Gastroesophageal sphincter (tissue), 4 donors: ENCODE results near the gene RENBP. TPM values are rescaled to one million over a fixed set of nuclear protein-coding genes. Genes with fewer than 3 reads are reported as not detected.

ENCODE experiments used
- ATAC-seq: fragments of 150-250 bp; one replicate; pipeline ENCODE4 v1.9.1; 2016; ENCODE audit warnings: mild to moderate bottlenecking, moderate library complexity
- H3K27ac ChIP-seq, 4 donors: fragments of 200-600 bp; sonication (generic) in 3 of 4; 1 replicate in 3 of 4; 2 replicates in 1 of 4; pipeline ENCODE4 v1.5.1; 2016 to 2019
- H3K27me3 ChIP-seq: fragments of 200-600 bp; sonication (generic); one replicate; pipeline ENCODE4 v1.5.1; 2019
- H3K36me3 ChIP-seq, 2 donors: fragments of 200-600 bp; sonication (generic); one replicate each; pipeline ENCODE4 v1.5.1; 2019; ENCODE audit warnings: control low read depth in 1 of 2
- H3K4me1 ChIP-seq, 3 donors: fragments of 200-600 bp; sonication (generic); 1 replicate in 2 of 3; 2 replicates in 1 of 3; pipeline ENCODE4 v1.5.1; 2016 to 2019; ENCODE audit warnings: control low read depth in 2 of 3
- H3K4me3 ChIP-seq, 2 donors: fragments of 200-600 bp; sonication (generic); one replicate each; pipeline ENCODE4 v1.5.1; 2019; ENCODE audit warnings: mild to moderate bottlenecking in 1 of 2, moderate library complexity in 1 of 2
- H3K9me3 ChIP-seq, 3 donors: fragments of 200-600 bp; sonication (generic); one replicate each; pipeline ENCODE4 v1.5.1; 2017 to 2019; ENCODE audit warnings: control low read depth in 2 of 3
- EP300 ChIP-seq: sonication (generic); formaldehyde crosslinking; IDR thresholded peaks from one replicate; pipeline ENCODE4 v1.6.1; 2017; ENCODE audit warnings: antibody characterized with exemption, mild to moderate bottlenecking
- POLR2A ChIP-seq, 2 donors: fragments of 450-650 bp; IDR thresholded peaks; one replicate each; pipeline ENCODE4 v1.6.1; 2017; ENCODE audit warnings: antibody characterized with exemption in 2 of 2, mild to moderate bottlenecking in 2 of 2, moderate library complexity in 1 of 2
- POLR2AphosphoS5 ChIP-seq: sonication (generic); formaldehyde crosslinking; IDR thresholded peaks from one replicate; pipeline ENCODE4 v1.6.1; 2017; ENCODE audit warnings: antibody characterized with exemption
- WGBS, 2 donors: methylation state at CpG; one replicate each; pipeline ENCODE4 v1.1.5; 2018; ENCODE audit warnings: low coverage in 1 of 2; 5-methylcytosine and 5-hydroxymethylcytosine counted together
- total RNA-seq, 4 donors: library from RNA; depleted of rRNA; stranded (reverse); fragments of >200 nt; gene quantifications; one replicate each; pipeline ENCODE4 v1.1.0, GENCODE V29; 2016
- TF ChIP-seq, protein P1 (sequence below), 4 experiments: fragments of 200-600 bp in 2 of 4; fragments of 450-650 bp in 2 of 4; sonication (generic) in 1 of 4; IDR thresholded peaks; one replicate each; pipeline ENCODE4 v1.5.1; 2017 to 2019; ENCODE audit warnings: antibody characterized with exemption in 4 of 4, mild to moderate bottlenecking in 2 of 4, moderate library complexity in 2 of 4

Gene RENBP
- total RNA-seq, 4 donors from 2014 or later = 8.1 to 15.0 (median 12.5) TPM

DNA sequence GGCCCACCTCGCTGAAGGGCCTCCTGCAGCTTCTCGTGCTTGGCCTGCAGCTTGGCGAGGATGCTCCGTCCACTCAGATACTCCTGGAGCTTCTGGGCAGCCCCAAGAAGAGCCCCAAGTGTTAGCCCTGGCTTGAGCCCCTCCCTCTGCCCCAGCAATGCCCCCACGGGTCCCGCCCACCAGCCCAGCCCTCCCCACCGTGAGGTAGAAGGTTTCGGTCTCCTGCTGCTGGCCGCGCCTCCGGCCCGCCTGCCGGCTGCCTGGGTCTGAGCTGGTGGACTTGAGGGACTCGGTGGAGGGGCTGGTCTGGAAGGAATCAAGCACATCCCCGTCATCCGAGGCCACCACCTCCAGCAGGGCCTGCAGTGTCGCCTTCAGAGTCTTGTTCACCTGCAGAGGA lies 31.2 kb downstream of the RENBP start:
- no CpG with 5 or more reads among the region's 17 CpGs for WGBS, 2 donors
- Histone ChIP-seq H3K36me3 (no peaks in the 10 kb centered on the region), H3K4me1 (no peaks in the 10 kb centered on the region), H3K27ac (no peak overlapping the region), H3K27me3 (no peaks in the 10 kb centered on the region), H3K9me3 (no peaks in the 10 kb centered on the region), H3K4me3 (no peak overlapping the region)
- TF ChIP-seq POLR2A (IDR thresholded peaks at IDR 0.05) (no peak), POLR2AphosphoS5 (no peak), EP300 (no peak)
- TF ChIP-seq, protein P1, sequence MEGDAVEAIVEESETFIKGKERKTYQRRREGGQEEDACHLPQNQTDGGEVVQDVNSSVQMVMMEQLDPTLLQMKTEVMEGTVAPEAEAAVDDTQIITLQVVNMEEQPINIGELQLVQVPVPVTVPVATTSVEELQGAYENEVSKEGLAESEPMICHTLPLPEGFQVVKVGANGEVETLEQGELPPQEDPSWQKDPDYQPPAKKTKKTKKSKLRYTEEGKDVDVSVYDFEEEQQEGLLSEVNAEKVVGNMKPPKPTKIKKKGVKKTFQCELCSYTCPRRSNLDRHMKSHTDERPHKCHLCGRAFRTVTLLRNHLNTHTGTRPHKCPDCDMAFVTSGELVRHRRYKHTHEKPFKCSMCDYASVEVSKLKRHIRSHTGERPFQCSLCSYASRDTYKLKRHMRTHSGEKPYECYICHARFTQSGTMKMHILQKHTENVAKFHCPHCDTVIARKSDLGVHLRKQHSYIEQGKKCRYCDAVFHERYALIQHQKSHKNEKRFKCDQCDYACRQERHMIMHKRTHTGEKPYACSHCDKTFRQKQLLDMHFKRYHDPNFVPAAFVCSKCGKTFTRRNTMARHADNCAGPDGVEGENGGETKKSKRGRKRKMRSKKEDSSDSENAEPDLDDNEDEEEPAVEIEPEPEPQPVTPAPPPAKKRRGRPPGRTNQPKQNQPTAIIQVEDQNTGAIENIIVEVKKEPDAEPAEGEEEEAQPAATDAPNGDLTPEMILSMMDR (IDR thresholded peaks at IDR 0.05) = no peak
- ATAC-seq = no peak

DNA sequence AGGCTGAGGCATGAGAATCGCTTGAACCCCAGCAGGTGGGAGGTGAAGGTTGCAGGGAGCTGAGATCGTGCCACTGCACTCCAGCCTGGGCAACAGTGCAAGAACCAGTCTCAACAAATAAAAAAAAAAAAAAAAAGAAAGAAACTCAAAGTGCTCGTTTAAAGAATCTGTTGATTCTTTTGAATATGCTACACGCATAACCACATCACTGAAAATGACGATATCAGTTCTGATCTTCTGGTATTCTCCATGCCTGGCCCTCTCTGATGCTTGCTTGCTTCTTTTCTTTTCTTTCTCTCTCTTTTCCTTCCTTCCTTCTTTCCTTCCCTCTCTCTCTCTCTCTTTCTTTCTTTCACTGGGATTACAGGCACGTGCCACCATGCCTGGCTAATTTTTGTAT lies 32.6 kb downstream of the RENBP start:
- no peaks in the 10 kb centered on the region for H3K9me3 ChIP-seq
- no peaks in the 10 kb centered on the region for H3K4me1 ChIP-seq
- TF ChIP-seq EP300 (no peak), POLR2A (IDR thresholded peaks at IDR 0.05) (no peak), POLR2AphosphoS5 (no peak)
- TF ChIP-seq, protein P1 (IDR thresholded peaks at IDR 0.05) = no peak
- H3K27me3 ChIP-seq = no peaks in the 10 kb centered on the region
- H3K36me3 ChIP-seq = no peaks in the 10 kb centered on the region
- 83 to 87% methylated on average over 4 to 5 of the region's 6 CpGs for WGBS, 2 donors
- H3K27ac ChIP-seq = no peak overlapping the region
- H3K4me3 ChIP-seq = no peak overlapping the region
- ATAC-seq = no peak

DNA sequence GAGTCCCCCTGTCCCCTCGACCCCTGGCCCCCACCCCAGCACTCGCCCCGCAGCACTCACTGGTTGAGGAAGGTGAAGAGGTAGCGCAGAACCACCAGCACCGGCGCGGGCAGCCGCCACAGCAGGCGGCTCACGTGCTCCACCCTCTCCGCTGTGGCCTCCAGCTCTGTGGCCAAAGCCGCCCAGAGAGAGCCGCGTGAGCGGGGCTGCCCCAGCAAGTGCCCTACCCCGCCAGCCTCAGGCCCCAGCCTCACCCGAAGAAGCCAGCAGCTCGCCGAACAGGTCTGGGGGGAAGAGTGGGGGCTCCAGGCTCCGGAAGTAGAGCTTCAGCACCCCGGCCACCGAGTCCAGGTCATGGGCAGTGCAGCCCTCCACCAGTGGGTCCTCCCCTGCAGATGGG lies 34.0 kb downstream of the RENBP start:
- TF ChIP-seq POLR2AphosphoS5 = no peak
- Histone ChIP-seq H3K27ac (no peak overlapping the region), H3K4me1 (no peaks in the 10 kb centered on the region), H3K9me3 (no peaks in the 10 kb centered on the region), H3K4me3 (no peak overlapping the region), H3K27me3 (no peaks in the 10 kb centered on the region), H3K36me3 (no peaks in the 10 kb centered on the region)
- no CpG with 5 or more reads among the region's 22 CpGs for WGBS, 2 donors
- ATAC-seq = no peak

DNA sequence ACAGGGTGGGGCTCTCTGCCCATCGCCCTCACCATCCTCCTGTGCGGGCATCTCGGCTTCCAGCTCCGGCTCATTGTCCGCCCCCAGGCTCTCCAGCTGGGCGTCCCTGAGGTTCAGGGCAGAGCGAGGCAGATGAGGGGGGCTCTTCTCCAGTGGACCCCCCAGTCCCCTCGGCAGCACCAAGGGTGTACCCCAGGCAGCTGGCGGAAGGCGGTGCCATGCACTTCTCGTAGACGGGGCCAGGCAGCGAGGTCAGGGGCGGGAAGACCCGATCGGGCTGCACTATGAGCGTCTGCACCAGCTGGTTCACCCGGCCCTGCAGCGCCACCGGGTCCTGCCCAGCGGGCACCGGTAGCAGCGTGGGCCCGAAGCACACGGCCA lies 34.5 kb downstream of the RENBP start:
- no peak overlapping the region for H3K4me3 ChIP-seq
- no CpG with 5 or more reads among the region's 25 CpGs for WGBS, 2 donors
- no peaks in the 10 kb centered on the region for H3K36me3 ChIP-seq
- no peak overlapping the region for H3K27ac ChIP-seq
- no peaks in the 10 kb centered on the region for H3K27me3 ChIP-seq
- TF ChIP-seq POLR2AphosphoS5 (no peak), POLR2A (IDR thresholded peaks at IDR 0.05) (no peak), EP300 (no peak)
- TF ChIP-seq, protein P1 (IDR thresholded peaks at IDR 0.05) = no peak
- H3K9me3 ChIP-seq = no peaks in the 10 kb centered on the region
- H3K4me1 ChIP-seq = no peaks in the 10 kb centered on the region
- no peak for ATAC-seq

DNA sequence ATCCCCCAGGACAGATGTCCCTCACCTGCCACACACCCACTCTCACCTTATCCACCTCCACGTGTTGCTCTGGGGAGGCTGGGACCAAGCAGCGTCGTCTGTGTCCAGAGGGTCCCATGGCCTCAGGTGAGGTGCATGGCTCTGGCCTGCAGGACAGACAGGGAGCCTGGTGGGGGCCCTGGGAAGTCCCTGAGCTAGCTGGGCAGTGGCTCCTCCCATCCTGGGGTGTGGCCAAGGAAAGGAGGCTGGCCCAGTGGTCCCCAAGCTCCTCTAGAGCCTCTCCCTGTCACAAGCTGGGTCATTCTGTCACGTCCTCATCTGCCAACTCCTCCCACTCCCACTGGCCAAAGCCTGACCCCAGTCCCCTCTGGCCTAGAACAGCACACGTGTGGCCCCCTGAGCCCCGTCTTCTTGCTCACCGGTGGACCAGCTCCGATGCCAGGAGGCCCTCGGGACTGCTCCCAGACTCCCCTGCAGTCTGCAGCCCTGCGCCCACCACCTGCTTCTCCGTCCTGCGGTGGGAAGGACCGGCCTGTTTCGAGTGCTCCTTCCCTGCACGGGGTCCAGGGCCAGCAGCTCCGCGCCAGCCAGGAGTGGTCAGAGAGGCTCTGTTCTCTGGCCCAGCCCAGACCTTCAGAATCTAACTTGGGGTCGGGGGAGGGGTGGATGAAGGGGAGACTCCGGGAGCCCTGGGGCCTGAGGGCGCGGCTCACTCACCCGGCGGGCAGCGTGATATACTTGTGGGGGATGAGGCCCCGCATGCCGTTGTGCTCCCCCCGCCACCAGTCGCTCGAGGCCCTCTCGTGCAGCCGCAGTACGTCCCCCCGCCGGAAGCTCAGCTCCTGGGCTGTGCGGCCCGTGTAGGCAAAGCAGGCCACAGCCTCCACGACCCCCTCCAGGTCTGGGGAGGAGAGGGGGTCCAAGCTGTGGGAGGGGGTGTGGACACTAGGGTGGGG lies 35.1 kb downstream of the RENBP start:
- no peaks in the 10 kb centered on the region for H3K36me3 ChIP-seq
- ATAC-seq = no peak
- H3K27ac ChIP-seq = no peak overlapping the region
- TF ChIP-seq POLR2AphosphoS5 (no peak), EP300 (no peak), POLR2A (IDR thresholded peaks at IDR 0.05) (no peak)
- TF ChIP-seq, protein P1 (IDR thresholded peaks at IDR 0.05) = no peak
- no peak overlapping the region for H3K4me3 ChIP-seq
- no peaks in the 10 kb centered on the region for H3K9me3 ChIP-seq
- H3K27me3 ChIP-seq = no peaks in the 10 kb centered on the region
- H3K4me1 ChIP-seq = peaks cover 0 to 4% (median under 1%) of the 10 kb centered on the region in 3 donors
- 40% methylated on average over 1 of the region's 37 CpGs; no CpG with 5 or more reads in 1 of the 2 donors for WGBS, 2 donors
